GM23248 (cell line): ENCODE results near the gene DSG4.

Source experiments
- EZH2 ChIP-seq: fragments of 200-600 bp; sonication (generic); IDR thresholded peaks from 2 replicates; pipeline ENCODE4 v1.6.1; 2018; ENCODE audit warnings: antibody characterized with exemption, mild to moderate bottlenecking; ENCODE audit not compliant: insufficient read depth, poor library complexity, severe bottlenecking
- EZH2phosphoT487 ChIP-seq: fragments of 200-600 bp; sonication (generic); IDR thresholded peaks from 2 replicates; pipeline ENCODE4 v1.6.1; 2018; ENCODE audit warnings: antibody characterized with exemption, moderate library complexity, mild to moderate bottlenecking, low read depth; ENCODE audit not compliant: insufficient read depth

- TF ChIP-seq EZH2phosphoT487 (no peak), EZH2 (no peak)
These were observed 67.6 kb downstream of the DSG4 start for GRCh38 chr18:31444142-31444541.
